HEK293 (cell line): Measurements from ENCODE around the gene GIMAP6.

Source experiments
- CTCF ChIA-PET: fragments of 350-600 bp; formaldehyde crosslinking; extraction: SDS; loops from one replicate; lab custom pipeline; 2021; ENCODE audit warnings: antibody characterized with exemption; lab: Yijun Ruan, JAX
- POLR2A ChIA-PET: fragments of 300-600 bp; formaldehyde crosslinking; extraction: SDS; loops from one replicate; lab custom pipeline; 2020; ENCODE audit warnings: antibody characterized with exemption, inconsistent platforms; lab: Yijun Ruan, JAX
- H3K27ac ChIP-seq: fragments of 200-500 bp; sonication (Bioruptor generic); 2 replicates; pipeline ENCODE4 v1.5.1; 2014; ENCODE audit warnings: low read depth, low read length, control low read depth, inconsistent platforms; ENCODE audit errors: extremely low read depth
- H3K36me3 ChIP-seq, 2 experiments: fragments of 200-500 bp in 1 of 2; sonication (Bioruptor generic) in 1 of 2; 1 replicate in 1 of 2; 2 replicates in 1 of 2; pipeline ENCODE4 v1.5.1; 2014 to 2017; ENCODE audit warnings: inconsistent platforms in 2 of 2, low read length in 2 of 2; ENCODE audit not compliant: control insufficient read depth in 2 of 2, insufficient read depth in 1 of 2
- H3K4me1 ChIP-seq: fragments of 200-500 bp; sonication (Bioruptor generic); 2 replicates; pipeline ENCODE4 v1.5.1; 2014; ENCODE audit warnings: mild to moderate bottlenecking, low read length, inconsistent platforms; ENCODE audit not compliant: control insufficient read depth, insufficient read depth
- H3K4me3 ChIP-seq: 2 replicates; pipeline ENCODE4 v1.5.1; 2011; ENCODE audit warnings: low read depth, mild to moderate bottlenecking, control low read depth, low read length, moderate library complexity
- H3K9me3 ChIP-seq: fragments of 200-500 bp; sonication (Bioruptor generic); 2 replicates; pipeline ENCODE4 v1.5.1; 2014; ENCODE audit warnings: low read depth, low read length, inconsistent platforms; ENCODE audit not compliant: control insufficient read depth, insufficient read depth
- MZF1 ChIP-seq: fragments of 450-650 bp; formaldehyde crosslinking; IDR thresholded peaks from 2 replicates; pipeline ENCODE4 v1.5.1; 2017; ENCODE audit warnings: missing biosample characterization, missing genetic modification characterization, borderline replicate concordance
- OSR2 ChIP-seq: fragments of 450-650 bp; formaldehyde crosslinking; IDR thresholded peaks from 2 replicates; pipeline ENCODE4 v1.5.1; 2016; ENCODE audit warnings: missing biosample characterization, missing genetic modification characterization
- ZFP37 ChIP-seq: fragments of 450-650 bp; formaldehyde crosslinking; IDR thresholded peaks from 2 replicates; pipeline ENCODE4 v1.5.1; 2016; ENCODE audit warnings: missing biosample characterization, missing genetic modification characterization
- ZFP41 ChIP-seq: fragments of 450-650 bp; formaldehyde crosslinking; IDR thresholded peaks from 2 replicates; pipeline ENCODE4 v1.5.1; 2016; ENCODE audit warnings: missing biosample characterization, missing genetic modification characterization, borderline replicate concordance
- ZNF132 ChIP-seq: fragments of 450-650 bp; formaldehyde crosslinking; IDR thresholded peaks from 2 replicates; pipeline ENCODE4 v1.5.1; 2017; ENCODE audit warnings: missing biosample characterization, missing genetic modification characterization, borderline replicate concordance
- ZNF155 ChIP-seq: fragments of 450-650 bp; formaldehyde crosslinking; IDR thresholded peaks from 2 replicates; pipeline ENCODE4 v1.5.1; 2016; ENCODE audit warnings: missing biosample characterization, missing genetic modification characterization
- ZNF302 ChIP-seq: fragments of 450-650 bp; formaldehyde crosslinking; IDR thresholded peaks from 2 replicates; pipeline ENCODE4 v1.5.1; 2016; ENCODE audit warnings: missing biosample characterization, missing genetic modification characterization, low read depth
- ZNF404 ChIP-seq: fragments of 450-650 bp; formaldehyde crosslinking; IDR thresholded peaks from 2 replicates; pipeline ENCODE4 v1.5.1; 2017; ENCODE audit warnings: missing biosample characterization, missing genetic modification characterization
- ZNF560 ChIP-seq: fragments of 450-650 bp; formaldehyde crosslinking; IDR thresholded peaks from 2 replicates; pipeline ENCODE4 v1.5.1; 2017; ENCODE audit warnings: missing biosample characterization, missing genetic modification characterization, borderline replicate concordance
- ZNF610 ChIP-seq: fragments of 450-650 bp; formaldehyde crosslinking; IDR thresholded peaks from 2 replicates; pipeline ENCODE4 v1.5.1; 2016; ENCODE audit warnings: missing biosample characterization, missing genetic modification characterization, borderline replicate concordance
- ZNF777 ChIP-seq: fragments of 450-650 bp; formaldehyde crosslinking; IDR thresholded peaks from 2 replicates; pipeline ENCODE4 v1.5.1; 2017; ENCODE audit warnings: missing biosample characterization, missing genetic modification characterization, borderline replicate concordance
- ZSCAN30 ChIP-seq: fragments of 450-650 bp; IDR thresholded peaks from 2 replicates; pipeline ENCODE4 v1.5.1; 2018; ENCODE audit warnings: missing biosample characterization, mild to moderate bottlenecking, missing genetic modification characterization, moderate library complexity
- TF ChIP-seq, protein P1 (sequence below): fragments of 450-650 bp; formaldehyde crosslinking; IDR thresholded peaks from 2 replicates; pipeline ENCODE4 v1.5.1; 2016; ENCODE audit warnings: missing biosample characterization, missing genetic modification characterization
- TF ChIP-seq, protein P2 (sequence below): fragments of 450-650 bp; formaldehyde crosslinking; IDR thresholded peaks from 2 replicates; pipeline ENCODE4 v1.5.1; 2017; ENCODE audit warnings: missing biosample characterization, missing genetic modification characterization
- TF ChIP-seq, protein P3 (sequence below): fragments of 450-650 bp; formaldehyde crosslinking; IDR thresholded peaks from 2 replicates; pipeline ENCODE4 v1.5.1; 2016; ENCODE audit warnings: missing biosample characterization, missing genetic modification characterization
- TF ChIP-seq, protein P4 (sequence below): fragments of 450-650 bp; formaldehyde crosslinking; IDR thresholded peaks from 2 replicates; pipeline ENCODE4; 2016; ENCODE audit warnings: missing biosample characterization, missing genetic modification characterization
- TF ChIP-seq, protein P5 (sequence below): sonication (generic); formaldehyde crosslinking; IDR thresholded peaks from 2 replicates; pipeline ENCODE4 v1.8.1; 2022; ENCODE audit warnings: mild to moderate bottlenecking, moderate library complexity, missing genetic modification reagents

The GIMAP6 gene

DNA sequence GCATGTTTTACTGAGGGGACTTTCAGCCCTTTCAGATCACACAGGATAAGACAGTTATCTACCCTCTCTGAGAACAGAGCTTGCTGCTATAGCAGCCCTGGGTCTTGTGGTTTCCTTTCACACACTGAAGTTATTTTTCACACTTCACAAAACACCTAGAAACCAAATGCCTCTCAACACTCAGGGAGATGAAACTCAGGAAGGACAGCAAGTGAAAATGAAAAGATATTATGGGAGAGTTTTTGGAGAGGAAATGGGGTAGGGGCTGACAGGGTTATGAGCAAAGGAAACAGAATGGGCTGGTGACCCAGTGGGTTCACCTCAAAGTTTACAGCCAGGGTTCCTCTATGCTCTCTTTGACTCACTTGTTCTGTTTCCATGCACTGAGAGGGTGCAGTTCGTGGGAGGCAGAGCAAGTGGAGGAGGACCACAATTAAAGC lies 36.3 kb upstream of the GIMAP6 start:
- CTCF ChIA-PET, result no interaction called here
- TF ChIP-seq ZNF610 (tag by site-specific recombination), result no peak
- TF ChIP-seq ZNF132 (tag by site-specific recombination), result no peak
- TF ChIP-seq, protein P1, sequence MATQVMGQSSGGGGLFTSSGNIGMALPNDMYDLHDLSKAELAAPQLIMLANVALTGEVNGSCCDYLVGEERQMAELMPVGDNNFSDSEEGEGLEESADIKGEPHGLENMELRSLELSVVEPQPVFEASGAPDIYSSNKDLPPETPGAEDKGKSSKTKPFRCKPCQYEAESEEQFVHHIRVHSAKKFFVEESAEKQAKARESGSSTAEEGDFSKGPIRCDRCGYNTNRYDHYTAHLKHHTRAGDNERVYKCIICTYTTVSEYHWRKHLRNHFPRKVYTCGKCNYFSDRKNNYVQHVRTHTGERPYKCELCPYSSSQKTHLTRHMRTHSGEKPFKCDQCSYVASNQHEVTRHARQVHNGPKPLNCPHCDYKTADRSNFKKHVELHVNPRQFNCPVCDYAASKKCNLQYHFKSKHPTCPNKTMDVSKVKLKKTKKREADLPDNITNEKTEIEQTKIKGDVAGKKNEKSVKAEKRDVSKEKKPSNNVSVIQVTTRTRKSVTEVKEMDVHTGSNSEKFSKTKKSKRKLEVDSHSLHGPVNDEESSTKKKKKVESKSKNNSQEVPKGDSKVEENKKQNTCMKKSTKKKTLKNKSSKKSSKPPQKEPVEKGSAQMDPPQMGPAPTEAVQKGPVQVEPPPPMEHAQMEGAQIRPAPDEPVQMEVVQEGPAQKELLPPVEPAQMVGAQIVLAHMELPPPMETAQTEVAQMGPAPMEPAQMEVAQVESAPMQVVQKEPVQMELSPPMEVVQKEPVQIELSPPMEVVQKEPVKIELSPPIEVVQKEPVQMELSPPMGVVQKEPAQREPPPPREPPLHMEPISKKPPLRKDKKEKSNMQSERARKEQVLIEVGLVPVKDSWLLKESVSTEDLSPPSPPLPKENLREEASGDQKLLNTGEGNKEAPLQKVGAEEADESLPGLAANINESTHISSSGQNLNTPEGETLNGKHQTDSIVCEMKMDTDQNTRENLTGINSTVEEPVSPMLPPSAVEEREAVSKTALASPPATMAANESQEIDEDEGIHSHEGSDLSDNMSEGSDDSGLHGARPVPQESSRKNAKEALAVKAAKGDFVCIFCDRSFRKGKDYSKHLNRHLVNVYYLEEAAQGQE (tag by site-specific recombination), result no peak
- H3K9me3 ChIP-seq, result no peaks in the 10 kb centered on the region
- H3K4me1 ChIP-seq, result no peaks in the 10 kb centered on the region
- H3K36me3 ChIP-seq, result no peaks in the 10 kb centered on the region
- POLR2A ChIA-PET, result no interaction called here
- H3K4me3 ChIP-seq, result no peak overlapping the region
- H3K27ac ChIP-seq, result no peak overlapping the region

DNA sequence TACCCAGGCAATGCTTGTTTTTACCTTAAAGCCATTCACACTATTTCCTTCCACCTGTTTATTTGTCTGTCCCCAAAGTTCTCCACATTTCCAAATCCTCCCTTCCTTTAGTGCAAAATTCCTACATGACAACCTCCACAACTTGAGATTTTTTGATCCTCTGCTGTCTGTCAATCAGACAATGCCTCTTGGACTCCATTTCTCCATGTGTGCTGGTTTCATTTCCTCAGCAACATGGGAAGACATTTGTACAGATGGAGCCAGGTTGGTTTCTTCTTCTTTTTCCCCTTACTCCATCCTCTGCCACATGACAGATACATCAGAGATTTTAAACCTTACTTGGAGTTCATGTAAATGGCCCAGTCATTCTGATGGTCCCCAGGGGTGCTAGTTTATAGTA lies 34.2 kb upstream of the GIMAP6 start:
- ChIA-PET CTCF (no interaction called here), POLR2A (no interaction called here)
- Histone ChIP-seq H3K4me1 (no peaks in the 10 kb centered on the region), H3K36me3 (no peaks in the 10 kb centered on the region), H3K27ac (no peak overlapping the region)
- TF ChIP-seq, protein P2, sequence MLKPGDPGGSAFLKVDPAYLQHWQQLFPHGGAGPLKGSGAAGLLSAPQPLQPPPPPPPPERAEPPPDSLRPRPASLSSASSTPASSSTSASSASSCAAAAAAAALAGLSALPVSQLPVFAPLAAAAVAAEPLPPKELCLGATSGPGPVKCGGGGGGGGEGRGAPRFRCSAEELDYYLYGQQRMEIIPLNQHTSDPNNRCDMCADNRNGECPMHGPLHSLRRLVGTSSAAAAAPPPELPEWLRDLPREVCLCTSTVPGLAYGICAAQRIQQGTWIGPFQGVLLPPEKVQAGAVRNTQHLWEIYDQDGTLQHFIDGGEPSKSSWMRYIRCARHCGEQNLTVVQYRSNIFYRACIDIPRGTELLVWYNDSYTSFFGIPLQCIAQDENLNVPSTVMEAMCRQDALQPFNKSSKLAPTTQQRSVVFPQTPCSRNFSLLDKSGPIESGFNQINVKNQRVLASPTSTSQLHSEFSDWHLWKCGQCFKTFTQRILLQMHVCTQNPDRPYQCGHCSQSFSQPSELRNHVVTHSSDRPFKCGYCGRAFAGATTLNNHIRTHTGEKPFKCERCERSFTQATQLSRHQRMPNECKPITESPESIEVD, result no peak
- TF ChIP-seq ZFP41 (tag by site-specific recombination) (no peak), ZNF302 (tag by site-specific recombination) (no peak), ZNF404 (tag by site-specific recombination) (no peak), ZFP37 (tag by site-specific recombination) (no peak), ZNF777 (tag by site-specific recombination) (no peak), ZNF560 (no peak), MZF1 (tag by site-specific recombination) (no peak), ZNF155 (tag by site-specific recombination) (no peak), ZSCAN30 (tag by site-specific recombination) (no peak), OSR2 (tag by site-specific recombination) (no peak)
- TF ChIP-seq, protein P3, sequence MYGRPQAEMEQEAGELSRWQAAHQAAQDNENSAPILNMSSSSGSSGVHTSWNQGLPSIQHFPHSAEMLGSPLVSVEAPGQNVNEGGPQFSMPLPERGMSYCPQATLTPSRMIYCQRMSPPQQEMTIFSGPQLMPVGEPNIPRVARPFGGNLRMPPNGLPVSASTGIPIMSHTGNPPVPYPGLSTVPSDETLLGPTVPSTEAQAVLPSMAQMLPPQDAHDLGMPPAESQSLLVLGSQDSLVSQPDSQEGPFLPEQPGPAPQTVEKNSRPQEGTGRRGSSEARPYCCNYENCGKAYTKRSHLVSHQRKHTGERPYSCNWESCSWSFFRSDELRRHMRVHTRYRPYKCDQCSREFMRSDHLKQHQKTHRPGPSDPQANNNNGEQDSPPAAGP (tag by site-specific recombination), result no peak
- TF ChIP-seq, protein P4, sequence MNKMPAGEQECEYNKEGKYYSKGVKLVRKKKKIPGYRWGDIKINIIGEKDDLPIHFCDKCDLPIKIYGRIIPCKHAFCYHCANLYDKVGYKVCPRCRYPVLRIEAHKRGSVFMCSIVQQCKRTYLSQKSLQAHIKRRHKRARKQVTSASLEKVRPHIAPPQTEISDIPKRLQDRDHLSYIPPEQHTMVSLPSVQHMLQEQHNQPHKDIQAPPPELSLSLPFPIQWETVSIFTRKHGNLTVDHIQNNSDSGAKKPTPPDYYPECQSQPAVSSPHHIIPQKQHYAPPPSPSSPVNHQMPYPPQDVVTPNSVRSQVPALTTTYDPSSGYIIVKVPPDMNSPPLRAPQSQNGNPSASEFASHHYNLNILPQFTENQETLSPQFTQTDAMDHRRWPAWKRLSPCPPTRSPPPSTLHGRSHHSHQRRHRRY (tag by site-specific recombination), result no peak
- TF ChIP-seq, protein P5, sequence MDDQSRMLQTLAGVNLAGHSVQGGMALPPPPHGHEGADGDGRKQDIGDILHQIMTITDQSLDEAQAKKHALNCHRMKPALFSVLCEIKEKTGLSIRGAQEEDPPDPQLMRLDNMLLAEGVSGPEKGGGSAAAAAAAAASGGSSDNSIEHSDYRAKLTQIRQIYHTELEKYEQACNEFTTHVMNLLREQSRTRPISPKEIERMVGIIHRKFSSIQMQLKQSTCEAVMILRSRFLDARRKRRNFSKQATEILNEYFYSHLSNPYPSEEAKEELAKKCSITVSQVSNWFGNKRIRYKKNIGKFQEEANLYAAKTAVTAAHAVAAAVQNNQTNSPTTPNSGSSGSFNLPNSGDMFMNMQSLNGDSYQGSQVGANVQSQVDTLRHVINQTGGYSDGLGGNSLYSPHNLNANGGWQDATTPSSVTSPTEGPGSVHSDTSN (CRISPR knock-in tag), result no peak
- TF ChIP-seq, all 188 proteins: peak for 0
- no peaks in the 10 kb centered on the region for H3K9me3 ChIP-seq
- no peak overlapping the region for H3K4me3 ChIP-seq
